Omental fat pad (tissue), 4 donors: ENCODE results near the gene CLCF1. TPM values are rescaled to one million over a fixed set of nuclear protein-coding genes. Genes with fewer than 3 reads are reported as not detected.

Experiments
- ATAC-seq: fragments of 150-250 bp; one replicate; pipeline ENCODE4 v1.9.1; 2016; ENCODE audit warnings: mild to moderate bottlenecking, moderate library complexity; ENCODE audit not compliant: low FRiP score
- DNase-seq: peaks from one replicate; pipeline ENCODE4 v3.0.0-alpha.2; 2019; ENCODE audit warnings: low spot score
- CTCF ChIP-seq, 3 donors: fragments of 450-650 bp; IDR thresholded peaks; one replicate each; pipeline ENCODE4 v1.5.1; 2016 to 2017; ENCODE audit warnings: antibody characterized with exemption in 3 of 3, mild to moderate bottlenecking in 3 of 3, moderate library complexity in 2 of 3
- total RNA-seq, 4 donors: library from RNA; depleted of rRNA; stranded (reverse); fragments of >200 nt; gene quantifications; one replicate each; pipeline ENCODE4 v1.1.0, GENCODE V29; 2016

Gene CLCF1
- total RNA-seq, 4 donors from 2014 or later = 4.1 to 51.4 (median 25.1) TPM

- no peak for TF ChIP-seq CTCF (IDR thresholded peaks at IDR 0.05)
- ATAC-seq (no peak), DNase-seq (no peak)
Observed at GRCh38 chr11:67357831-67358670, 15.3 kb downstream of the CLCF1 start.

GRCh38 chr11:67356864-67357561, 16.4 kb downstream of the CLCF1 start:
- ATAC-seq (peak; percentile 7), DNase-seq (no peak)
- TF ChIP-seq CTCF (IDR thresholded peaks at IDR 0.05) = peak in 1 of 3 donors; percentile 29

GRCh38 chr11:67356387-67356863, 17.0 kb downstream of the CLCF1 start:
- DNase-seq (no peak), ATAC-seq (no peak)
- TF ChIP-seq CTCF (IDR thresholded peaks at IDR 0.05) = no peak

- no peak for DNase-seq
- TF ChIP-seq CTCF (IDR thresholded peaks at IDR 0.05) = no peak
- no peak for ATAC-seq
Observed at GRCh38 chr11:67355794-67356386, 17.5 kb downstream of the CLCF1 start.

- DNase-seq (no peak), ATAC-seq (no peak)
- no peak for TF ChIP-seq CTCF (IDR thresholded peaks at IDR 0.05)
Observed at GRCh38 chr11:67355023-67355793, 18.2 kb downstream of the CLCF1 start.
